Prostate gland (tissue), 2 donors: ENCODE data around the gene PLCZ1. TPM values are rescaled to one million over a fixed set of nuclear protein-coding genes. Genes with fewer than 3 reads are reported as not detected.

Source experiments
- DNase-seq: peaks from one replicate; pipeline ENCODE4 v3.0.0-alpha.2; 2019; ENCODE audit warnings: low spot score
- H3K27ac ChIP-seq, 2 donors: fragments of 200-600 bp; sonication (generic); 2 replicates each; pipeline ENCODE4 v1.5.1; 2017 to 2019
- H3K27me3 ChIP-seq: fragments of 200-600 bp; sonication (generic); replicated peaks from 2 replicates; pipeline ENCODE4 v1.5.1; 2019; ENCODE audit not compliant: insufficient read depth
- H3K36me3 ChIP-seq, 2 donors: fragments of 200-600 bp; sonication (generic); 1 replicate in 1 of 2; 2 replicates in 1 of 2; pipeline versions ENCODE4 v1.5.1 to v1.8.1; 2017 to 2019
- H3K4me1 ChIP-seq: fragments of 200-600 bp; sonication (generic); replicated peaks from 2 replicates; pipeline ENCODE4 v1.5.1; 2019
- H3K4me3 ChIP-seq, 2 donors: fragments of 200-600 bp; sonication (generic); 2 replicates each; pipeline ENCODE4 v1.5.1; 2017 to 2019
- H3K9me3 ChIP-seq: fragments of 200-600 bp; sonication (generic); 2 replicates; pipeline ENCODE4 v1.5.1; 2017
- CTCF ChIP-seq, 4 experiments: fragments of 200-600 bp in 2 of 4; fragments of 450-650 bp in 2 of 4; sonication (generic) in 2 of 4; IDR thresholded peaks; 1 replicate in 3 of 4; 2 replicates in 1 of 4; pipeline ENCODE4 v1.5.1; 2016 to 2019; ENCODE audit warnings: antibody characterized with exemption in 4 of 4, mild to moderate bottlenecking in 2 of 4, moderate library complexity in 2 of 4
- POLR2A ChIP-seq: fragments of 450-650 bp; IDR thresholded peaks from one replicate; pipeline ENCODE4 v1.6.1; 2016; ENCODE audit warnings: antibody characterized with exemption, mild to moderate bottlenecking
- POLR2AphosphoS5 ChIP-seq: sonication (generic); formaldehyde crosslinking; IDR thresholded peaks from one replicate; pipeline ENCODE4 v1.6.1; 2017; ENCODE audit warnings: antibody characterized with exemption
- WGBS: methylation state at CpG from one replicate; pipeline ENCODE4 v1.1.5; 2018; 5-methylcytosine and 5-hydroxymethylcytosine counted together
- intact Hi-C: fragments of 100-400 bp; cut with DNase I; formaldehyde crosslinking; loops from one replicate; pipeline ENCODE4 v1.14.2; 2022
- total RNA-seq, 2 donors: library from RNA; depleted of rRNA; stranded (reverse); fragments of >200 nt; gene quantifications; one replicate each; pipeline ENCODE4 v1.1.0, GENCODE V29; 2016

PLCZ1 gene
- total RNA-seq, 2 donors from 2014 or later, result 0.85 TPM; not detected in 1

GRCh38 chr12:18753481-18754123 is 15.8 kb upstream of the PLCZ1 start:
- Histone ChIP-seq H3K27me3 (no peaks in the 10 kb centered on the region), H3K27ac (no peak overlapping the region), H3K4me1 (no peaks in the 10 kb centered on the region), H3K36me3 (no peaks in the 10 kb centered on the region), H3K4me3 (no peak overlapping the region), H3K9me3 (no peaks in the 10 kb centered on the region)
- no peak for DNase-seq
- no peak for TF ChIP-seq CTCF (IDR thresholded peaks at IDR 0.05)
- WGBS, result 66% methylated on average over 16 of the region's 16 CpGs
- intact Hi-C loops, result no loop called here

- intact Hi-C loops, result no loop called here
Measured at GRCh38 chr12:18752947-18753346, 15.1 kb upstream of the PLCZ1 start.

GRCh38 chr12:18752280-18752920 is 14.6 kb upstream of the PLCZ1 start:
- H3K27ac ChIP-seq, result no peak overlapping the region
- intact Hi-C loops, result no loop called here
- H3K4me3 ChIP-seq, result no peak overlapping the region
- no peak for DNase-seq
- no peaks in the 10 kb centered on the region for H3K36me3 ChIP-seq
- H3K4me1 ChIP-seq, result no peaks in the 10 kb centered on the region
- WGBS, result 64% methylated on average over 6 of the region's 6 CpGs
- TF ChIP-seq POLR2A (no peak), CTCF (IDR thresholded peaks at IDR 0.05) (no peak), POLR2AphosphoS5 (no peak)
- no peaks in the 10 kb centered on the region for H3K9me3 ChIP-seq
- H3K27me3 ChIP-seq, result no peaks in the 10 kb centered on the region

More at GRCh38 chr12:18752947-18753346, 15.1 kb upstream of the PLCZ1 start:
- no peaks in the 10 kb centered on the region for H3K36me3 ChIP-seq
- H3K9me3 ChIP-seq, result no peaks in the 10 kb centered on the region
- H3K4me3 ChIP-seq, result no peak overlapping the region
- H3K4me1 ChIP-seq, result no peaks in the 10 kb centered on the region
- no peak for TF ChIP-seq POLR2AphosphoS5
- no peak for TF ChIP-seq CTCF (IDR thresholded peaks at IDR 0.05)
- no peak for TF ChIP-seq POLR2A
- no peaks in the 10 kb centered on the region for H3K27me3 ChIP-seq
- WGBS, result 70% methylated on average over 1 of the region's 1 CpG
- no peak for DNase-seq
- no peak overlapping the region for H3K27ac ChIP-seq

GRCh38 chr12:18751866-18752265 is 14.1 kb upstream of the PLCZ1 start:
- no peaks in the 10 kb centered on the region for H3K4me1 ChIP-seq
- H3K36me3 ChIP-seq, result no peaks in the 10 kb centered on the region
- H3K9me3 ChIP-seq, result no peaks in the 10 kb centered on the region
- intact Hi-C loops, result no loop called here
- H3K27me3 ChIP-seq, result no peaks in the 10 kb centered on the region
- no peak overlapping the region for H3K4me3 ChIP-seq
- DNase-seq, result no peak
- no peak overlapping the region for H3K27ac ChIP-seq
- TF ChIP-seq CTCF (IDR thresholded peaks at IDR 0.05), result no peak
- no peak for TF ChIP-seq POLR2A
- TF ChIP-seq POLR2AphosphoS5, result no peak
- 63% methylated on average over 2 of the region's 2 CpGs for WGBS

DNA sequence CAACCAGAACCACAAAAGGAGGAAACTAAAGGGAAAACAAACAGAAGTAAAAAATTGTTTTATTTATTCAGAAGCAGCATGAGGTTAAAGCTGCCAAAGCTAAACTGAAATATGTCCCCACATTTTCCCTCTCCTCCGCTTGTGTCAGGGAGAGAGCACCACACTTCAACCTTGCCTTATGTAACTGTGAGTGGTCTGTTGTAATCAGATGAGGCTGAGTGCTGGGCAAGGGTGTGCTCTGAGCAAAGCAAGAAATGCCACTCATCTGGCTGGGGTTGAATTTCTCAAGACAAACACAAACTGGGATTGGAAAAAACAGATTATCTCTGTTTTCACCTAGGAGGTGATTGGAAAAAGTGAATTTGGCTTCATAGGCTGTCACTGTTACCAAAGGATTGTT is 12.3 kb upstream of the PLCZ1 start:
- no peak overlapping the region for H3K4me3 ChIP-seq
- DNase-seq, result no peak
- TF ChIP-seq CTCF (IDR thresholded peaks at IDR 0.05) (no peak), POLR2A (no peak), POLR2AphosphoS5 (no peak)
- H3K36me3 ChIP-seq, result no peaks in the 10 kb centered on the region
- intact Hi-C loops, result no loop called here
- WGBS, result 57% methylated on average over 1 of the region's 1 CpG
- H3K27me3 ChIP-seq, result no peaks in the 10 kb centered on the region
- H3K9me3 ChIP-seq, result no peaks in the 10 kb centered on the region
- no peak overlapping the region for H3K27ac ChIP-seq
- H3K4me1 ChIP-seq, result no peaks in the 10 kb centered on the region
